IPS-20b (cell line): ENCODE results near the gene CFAP161.
"Not testable (repeated sequence)": the region's sequence is repeated elsewhere in the genome, so short reads cannot be mapped to it uniquely, and the experiment has no call there.

Experiments used
- H3K27ac ChIP-seq: one replicate; pipeline ENCODE4 v1.5.1; 2013; ENCODE audit warnings: low read length
- H3K27me3 ChIP-seq: 2 replicates; pipeline ENCODE4 v1.6.1; 2013; ENCODE audit warnings: mild to moderate bottlenecking, low read length, inconsistent platforms; ENCODE audit not compliant: insufficient read depth
- H3K36me3 ChIP-seq: 2 replicates; pipeline ENCODE4 v1.6.1; 2013; ENCODE audit warnings: low read depth, mild to moderate bottlenecking, inconsistent platforms, low read length, moderate library complexity; ENCODE audit not compliant: insufficient read depth
- H3K4me1 ChIP-seq: 2 replicates; pipeline ENCODE4 v1.6.1; 2013; ENCODE audit warnings: mild to moderate bottlenecking, control low read depth, inconsistent platforms, low read length, moderate library complexity; ENCODE audit not compliant: insufficient read depth
- H3K4me3 ChIP-seq: 2 replicates; pipeline ENCODE4 v1.5.1; 2013; ENCODE audit warnings: mild to moderate bottlenecking, low read length, inconsistent platforms
- H3K9ac ChIP-seq: 2 replicates; pipeline ENCODE4 v1.6.1; 2013; ENCODE audit warnings: low read depth, mild to moderate bottlenecking, inconsistent platforms, low read length, moderate library complexity
- H3K9me3 ChIP-seq: 2 replicates; pipeline ENCODE4 v1.6.1; 2013; ENCODE audit warnings: mild to moderate bottlenecking, low read depth, low read length, inconsistent platforms; ENCODE audit not compliant: insufficient read depth

CFAP161 gene

GRCh38 chr15:81146006-81146405 lies 11.9 kb downstream of the CFAP161 start:
- H3K27me3 ChIP-seq, result no peaks in the 10 kb centered on the region
- H3K9me3 ChIP-seq, result no peaks in the 10 kb centered on the region
- no peak overlapping the region for H3K27ac ChIP-seq
- no peak overlapping the region for H3K4me3 ChIP-seq
- no peaks in the 10 kb centered on the region for H3K36me3 ChIP-seq
- H3K4me1 ChIP-seq, result no peaks in the 10 kb centered on the region
- H3K9ac ChIP-seq, result no peak overlapping the region

GRCh38 chr15:81146466-81146865 lies 12.4 kb downstream of the CFAP161 start:
- Histone ChIP-seq H3K27ac (no peak overlapping the region), H3K27me3 (no peaks in the 10 kb centered on the region), H3K4me3 (no peak overlapping the region), H3K4me1 (no peaks in the 10 kb centered on the region), H3K9me3 (no peaks in the 10 kb centered on the region), H3K36me3 (no peaks in the 10 kb centered on the region), H3K9ac (no peak overlapping the region)

- H3K9me3 ChIP-seq, result no peaks in the 10 kb centered on the region
- H3K36me3 ChIP-seq, result no peaks in the 10 kb centered on the region
These were observed 17.3 kb downstream of the CFAP161 start for GRCh38 chr15:81151389-81151788.

GRCh38 chr15:81152339-81152738 lies 18.3 kb downstream of the CFAP161 start:
- H3K36me3 ChIP-seq, result no peaks in the 10 kb centered on the region
- no peak overlapping the region for H3K4me3 ChIP-seq
- H3K9me3 ChIP-seq, result no peaks in the 10 kb centered on the region
- H3K27ac ChIP-seq, result no peak overlapping the region
- H3K4me1 ChIP-seq, result no peaks in the 10 kb centered on the region
- no peaks in the 10 kb centered on the region for H3K27me3 ChIP-seq
- no peak overlapping the region for H3K9ac ChIP-seq

More at GRCh38 chr15:81151389-81151788, 17.3 kb downstream of the CFAP161 start:
- H3K27me3 ChIP-seq, result no peaks in the 10 kb centered on the region
- no peak overlapping the region for H3K27ac ChIP-seq
- no peaks in the 10 kb centered on the region for H3K4me1 ChIP-seq
- no peak overlapping the region for H3K9ac ChIP-seq
- no peak overlapping the region for H3K4me3 ChIP-seq

- no peak overlapping the region for H3K9ac ChIP-seq
- H3K4me1 ChIP-seq, result no peaks in the 10 kb centered on the region
- H3K27me3 ChIP-seq, result no peaks in the 10 kb centered on the region
- no peak overlapping the region for H3K4me3 ChIP-seq
- H3K36me3 ChIP-seq, result no peaks in the 10 kb centered on the region
- H3K27ac ChIP-seq, result no peak overlapping the region
- no peaks in the 10 kb centered on the region for H3K9me3 ChIP-seq
These were observed 18.7 kb downstream of the CFAP161 start for GRCh38 chr15:81152799-81153198.

- no peak overlapping the region for H3K27ac ChIP-seq
- H3K36me3 ChIP-seq, result no peaks in the 10 kb centered on the region
- H3K27me3 ChIP-seq, result no peaks in the 10 kb centered on the region
- no peaks in the 10 kb centered on the region for H3K4me1 ChIP-seq
- H3K4me3 ChIP-seq, result no peak overlapping the region
- H3K9ac ChIP-seq, result no peak overlapping the region
- no peaks in the 10 kb centered on the region for H3K9me3 ChIP-seq
These were observed 21.5 kb downstream of the CFAP161 start for GRCh38 chr15:81155375-81156218.

- no peaks in the 10 kb centered on the region for H3K27me3 ChIP-seq
- no peak overlapping the region for H3K9ac ChIP-seq
- no peaks in the 10 kb centered on the region for H3K36me3 ChIP-seq
- no peak overlapping the region for H3K4me3 ChIP-seq
- no peak overlapping the region for H3K27ac ChIP-seq
- H3K9me3 ChIP-seq, result no peaks in the 10 kb centered on the region
- H3K4me1 ChIP-seq, result no peaks in the 10 kb centered on the region
These were observed 22.3 kb downstream of the CFAP161 start for GRCh38 chr15:81156324-81156723.

GRCh38 chr15:81157195-81157938 lies 23.3 kb downstream of the CFAP161 start:
- Histone ChIP-seq H3K27ac (no peak overlapping the region), H3K36me3 (no peaks in the 10 kb centered on the region), H3K27me3 (no peaks in the 10 kb centered on the region), H3K9ac (no peak overlapping the region), H3K4me1 (no peaks in the 10 kb centered on the region), H3K9me3 (no peaks in the 10 kb centered on the region), H3K4me3 (no peak overlapping the region)

GRCh38 chr15:81157939-81158223 lies 23.8 kb downstream of the CFAP161 start:
- Histone ChIP-seq H3K27me3 (no peaks in the 10 kb centered on the region), H3K4me1 (no peaks in the 10 kb centered on the region), H3K27ac (no peak overlapping the region), H3K36me3 (no peaks in the 10 kb centered on the region), H3K9ac (no peak overlapping the region), H3K9me3 (no peaks in the 10 kb centered on the region), H3K4me3 (no peak overlapping the region)

- H3K4me1 ChIP-seq, H3K9ac ChIP-seq, H3K36me3 ChIP-seq, H3K9me3 ChIP-seq, H3K27me3 ChIP-seq, H3K4me3 ChIP-seq, H3K27ac ChIP-seq: not testable (repeated sequence)
These were observed 24.5 kb downstream of the CFAP161 start for GRCh38 chr15:81158561-81158960.

- Histone ChIP-seq H3K9ac (no peak overlapping the region), H3K9me3 (no peaks in the 10 kb centered on the region), H3K36me3 (no peaks in the 10 kb centered on the region), H3K4me1 (no peaks in the 10 kb centered on the region), H3K27me3 (no peaks in the 10 kb centered on the region), H3K27ac (no peak overlapping the region), H3K4me3 (no peak overlapping the region)
These were observed 26.5 kb downstream of the CFAP161 start for GRCh38 chr15:81160312-81161159.
